Measurements from ENCODE around the gene FAM107B. TPM values are rescaled to one million over a fixed set of nuclear protein-coding genes. Genes with fewer than 3 reads are reported as not detected.

Gene FAM107B
- total RNA-seq, 1 experiment from 2014 or later = 24.5 TPM

GRCh38 chr10:14705548-14706230 is 69.0 kb downstream of the FAM107B start:
- H3K23ac ChIP-seq (ENCODE audit: insufficient read length, low read depth, low read length) = no peak overlapping the region
- Mint-ChIP-seq H3K4me1 (peaks cover 41% of the 10 kb centered on the region in 2 experiments), H3K27ac (peak overlapping the region in 1 of 3 experiments; percentile 8; a peak in 2 of 7 replicates), H3K27me3 (ENCODE audit: low read depth) (no peaks in the 10 kb centered on the region), H3K36me3 (ENCODE audit: insufficient read depth in 1 of 3, low read depth in 3 of 3) (peaks cover 0 to 8% (median 7%) of the 10 kb centered on the region in 3 experiments; a peak in 4 of 7 replicates), H3K9me3 (peaks cover 4 to 9% of the 10 kb centered on the region in 2 experiments; a peak in 4 of 5 replicates), H3K4me3 (no peak overlapping the region)
- no peak overlapping the region for H3K18ac ChIP-seq (ENCODE audit: insufficient read length, low read depth, low read length)
- no peak for DNase-seq
- no peak overlapping the region for H3K56ac ChIP-seq (ENCODE audit: insufficient read length, low read depth, low read length)
- no peak overlapping the region for H4K91ac ChIP-seq (ENCODE audit: insufficient read length, low read depth, low read length)
- WGBS (ENCODE audit: extremely low coverage, insufficient read length, low lambda C conversion rate) = no CpG with 5 or more reads among the region's 5 CpGs
- no peak overlapping the region for H3K14ac ChIP-seq (ENCODE audit: insufficient read depth, low read length)
- no peak overlapping the region for H3K4ac ChIP-seq (ENCODE audit: low read depth, low read length)
- no peaks in the 10 kb centered on the region for H3K79me1 ChIP-seq (ENCODE audit: insufficient read depth, low read depth, low read length, poor library complexity, severe bottlenecking)
- H3K9me3 ChIP-seq (ENCODE audit: control insufficient read depth, low read depth, low read length) = no peaks in the 10 kb centered on the region
- H3K4me1 ChIP-seq (ENCODE audit: insufficient read depth, low read length) = no peaks in the 10 kb centered on the region; the same call in 1 of the 2 replicates
- H3K79me2 ChIP-seq (ENCODE audit: insufficient read depth, low read length) = no peaks in the 10 kb centered on the region
- H3K27me3 ChIP-seq (ENCODE audit: insufficient read depth, low read length) = no peaks in the 10 kb centered on the region
- H3K27ac ChIP-seq (ENCODE audit: insufficient read length, low read depth, low read length) = no peak overlapping the region
- no peak for TF ChIP-seq CTCF (conservative IDR thresholded peaks at IDR 0.05)
- H2BK12ac ChIP-seq (ENCODE audit: insufficient read length, low read depth, low read length) = no peak overlapping the region
- no peak overlapping the region for H2AK5ac ChIP-seq (ENCODE audit: insufficient read length, low read length)
- H3K23me2 ChIP-seq (ENCODE audit: insufficient read length, low read depth, low read length, poor library complexity, severe bottlenecking) = no peaks in the 10 kb centered on the region
- no peak overlapping the region for H2BK5ac ChIP-seq (ENCODE audit: insufficient read length, low read length)
- H4K5ac ChIP-seq (ENCODE audit: insufficient read length, low read depth, low read length) = no peak overlapping the region
- no peak overlapping the region for H3K9ac ChIP-seq (ENCODE audit: extremely low read depth, insufficient read length, low read length)
- no peak overlapping the region for H3K4me2 ChIP-seq (ENCODE audit: insufficient read depth, insufficient read length, low read length)
- no peak overlapping the region for H2AFZ ChIP-seq (ENCODE audit: low read length)
- H2BK120ac ChIP-seq (ENCODE audit: low read depth, low read length, poor library complexity, severe bottlenecking) = no peak overlapping the region
- H4K8ac ChIP-seq (replicated peaks; ENCODE audit: insufficient read length, low read depth, low read length) = no peak overlapping the region
- no peaks in the 10 kb centered on the region for H4K20me1 ChIP-seq (ENCODE audit: control insufficient read depth, insufficient read depth, insufficient read length)
- no peak overlapping the region for H2BK20ac ChIP-seq (ENCODE audit: low read depth, low read length, poor library complexity, severe bottlenecking)
- H2BK15ac ChIP-seq (ENCODE audit: low read depth, low read length) = no peak overlapping the region
- no peak overlapping the region for H3T11ph ChIP-seq (ENCODE audit: low read length)

Measured in H9 (cell line).